Mucosa of gallbladder (tissue), 1 donor: ENCODE results near the gene GATD1. TPM values are rescaled to one million over a fixed set of nuclear protein-coding genes. Genes with fewer than 3 reads are reported as not detected.

Experiments used
- DNase-seq: peaks from one replicate; pipeline ENCODE4 v3.0.0-alpha.2; 2020; ENCODE audit warnings: low spot score
- total RNA-seq: library from RNA; stranded (reverse); gene quantifications from one replicate; pipeline ENCODE4 v1.2.1, GENCODE V29; 2021
- donor health status: DM: no; HTN: no; CAD: no.

GATD1 gene
- 85.9 TPM for total RNA-seq

GRCh38 chr11:777288-778255 is at the start of gene GATD1:
Gene GATD1 (minus strand): TSS chr11:777487. CDS start chr11:777462, 25 bp downstream.
- DNase-seq, result peak; percentile 93

- no peak for DNase-seq
These were observed 49.5 kb upstream of the GATD1 start for GRCh38 chr11:826836-827145.

- no peak for DNase-seq
These were observed 48.9 kb upstream of the GATD1 start for GRCh38 chr11:826227-826621.

- DNase-seq, result no peak
These were observed 48.3 kb upstream of the GATD1 start for GRCh38 chr11:825366-826226.

GRCh38 chr11:824942-825341 is 47.7 kb upstream of the GATD1 start:
- DNase-seq, result no peak

GRCh38 chr11:824292-824880 is 47.1 kb upstream of the GATD1 start:
- no peak for DNase-seq

GRCh38 chr11:823441-824291 is 46.4 kb upstream of the GATD1 start:
- no peak for DNase-seq

- DNase-seq, result no peak
These were observed 44.5 kb upstream of the GATD1 start for GRCh38 chr11:821512-822371.

GRCh38 chr11:820655-821511 is 43.6 kb upstream of the GATD1 start:
- peak; percentile 78 for DNase-seq

- peak; percentile 89 for DNase-seq
These were observed 42.8 kb upstream of the GATD1 start for GRCh38 chr11:819943-820649.

GRCh38 chr11:819129-819931 is 42.0 kb upstream of the GATD1 start:
- peak; percentile 92 for DNase-seq

GRCh38 chr11:818396-819128 is 41.3 kb upstream of the GATD1 start, which contains the start of gene PNPLA2:
Gene PNPLA2 (plus strand): TSS chr11:818914. CDS start chr11:819719, 805 bp downstream.
- DNase-seq, result no peak

- DNase-seq, result no peak
These were observed 39.1 kb upstream of the GATD1 start for GRCh38 chr11:816433-816779.

- DNase-seq, result no peak
These were observed 38.6 kb upstream of the GATD1 start for GRCh38 chr11:815675-816432.

- DNase-seq, result no peak
These were observed 36.3 kb upstream of the GATD1 start for GRCh38 chr11:813456-814096.

GRCh38 chr11:813072-813455 is 35.8 kb upstream of the GATD1 start:
- DNase-seq, result no peak
